K562 (cell line): ENCODE results near the gene PARP15. TPM values are rescaled to one million over a fixed set of nuclear protein-coding genes. Genes with fewer than 3 reads are reported as not detected.

Source experiments
- GABPB2 ChIP-seq: fragments of 250-450 bp; sonication (Bioruptor Pico); conservative IDR thresholded peaks from 2 replicates; pipeline ENCODE4 v1.5.1; 2021; ENCODE audit warnings: mild to moderate bottlenecking
- KLF16 ChIP-seq: IDR thresholded peaks from 2 replicates; pipeline ENCODE4 v1.6.1; 2016; ENCODE audit warnings: antibody characterized with exemption
- POLR2G ChIP-seq: fragments of 200-400 bp; formaldehyde crosslinking; IDR thresholded peaks from 2 replicates; pipeline ENCODE4 v1.6.1; 2017; ENCODE audit warnings: low read depth, mild to moderate bottlenecking, antibody characterized with exemption, low read length, moderate library complexity
- RBM34 ChIP-seq: fragments of 200-400 bp; formaldehyde crosslinking; IDR thresholded peaks from 2 replicates; pipeline ENCODE4 v1.6.1; 2018; ENCODE audit warnings: low read length, borderline replicate concordance; ENCODE audit not compliant: insufficient read depth
- polyA plus RNA-seq, 8 experiments: library from polyadenylated mRNA; depleted of rRNA in 4 of 8; stranded (reverse) in 5 of 8; unstranded in 3 of 8; fragments of >200 nt; fragmentation: Nextera tagmentation in 2 of 8; fragmentation: Illumina TruSeq in 1 of 8; extraction: Ambion mirVana in 2 of 8; extraction: Trizol in 1 of 8; gene quantifications; 2 replicates each; pipeline versions ENCODE4 v1.2.1 to v1.2.3, GENCODE V29; 2011 to 2014; ENCODE audit warnings: inconsistent platforms in 1 of 8, missing spikeins in 1 of 8
- total RNA-seq, 7 experiments: library from RNA; depleted of rRNA in 6 of 7; stranded (reverse); fragments of >200 nt in 6 of 7; fragmentation: Illumina TruSeq in 2 of 7; extraction: Trizol in 2 of 7; gene quantifications; 2 replicates each; pipeline versions ENCODE4 v1.2.1 to v1.2.3, GENCODE V29; 2011 to 2021; ENCODE audit warnings: low replicate concordance in 1 of 7
- TF ChIP-seq, protein P1 (sequence below): fragments of 450-650 bp; IDR thresholded peaks from 2 replicates; pipeline ENCODE4 v1.6.1; 2016; ENCODE audit warnings: low read depth

The PARP15 gene
- total and polyA plus RNA-seq, 9 of the 15 experiments (the other 6 are each of a cell fraction or from before 2014, with no cell fraction given): 0.05 to 0.40 (median 0.13) TPM

DNA sequence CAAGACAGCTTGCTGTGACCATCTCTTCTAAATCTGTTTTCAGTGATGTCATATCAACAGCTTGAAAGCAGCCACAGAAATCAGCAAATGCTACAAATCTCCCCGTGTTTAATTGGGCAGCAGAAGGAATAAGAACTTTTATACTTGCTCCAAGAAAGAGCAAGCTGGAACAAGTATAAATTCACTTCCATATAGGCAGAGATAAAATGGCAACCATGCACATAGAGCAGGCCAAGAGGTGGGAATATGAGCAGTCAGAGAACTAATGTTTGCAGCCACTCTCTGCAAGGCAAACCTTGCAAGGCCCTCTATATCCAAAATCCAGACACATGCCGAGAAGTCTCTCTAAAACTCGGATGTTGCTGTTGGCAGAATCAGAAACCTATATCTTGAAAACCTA, 29.4 kb upstream of the PARP15 start (continued):
- TF ChIP-seq, protein P1, sequence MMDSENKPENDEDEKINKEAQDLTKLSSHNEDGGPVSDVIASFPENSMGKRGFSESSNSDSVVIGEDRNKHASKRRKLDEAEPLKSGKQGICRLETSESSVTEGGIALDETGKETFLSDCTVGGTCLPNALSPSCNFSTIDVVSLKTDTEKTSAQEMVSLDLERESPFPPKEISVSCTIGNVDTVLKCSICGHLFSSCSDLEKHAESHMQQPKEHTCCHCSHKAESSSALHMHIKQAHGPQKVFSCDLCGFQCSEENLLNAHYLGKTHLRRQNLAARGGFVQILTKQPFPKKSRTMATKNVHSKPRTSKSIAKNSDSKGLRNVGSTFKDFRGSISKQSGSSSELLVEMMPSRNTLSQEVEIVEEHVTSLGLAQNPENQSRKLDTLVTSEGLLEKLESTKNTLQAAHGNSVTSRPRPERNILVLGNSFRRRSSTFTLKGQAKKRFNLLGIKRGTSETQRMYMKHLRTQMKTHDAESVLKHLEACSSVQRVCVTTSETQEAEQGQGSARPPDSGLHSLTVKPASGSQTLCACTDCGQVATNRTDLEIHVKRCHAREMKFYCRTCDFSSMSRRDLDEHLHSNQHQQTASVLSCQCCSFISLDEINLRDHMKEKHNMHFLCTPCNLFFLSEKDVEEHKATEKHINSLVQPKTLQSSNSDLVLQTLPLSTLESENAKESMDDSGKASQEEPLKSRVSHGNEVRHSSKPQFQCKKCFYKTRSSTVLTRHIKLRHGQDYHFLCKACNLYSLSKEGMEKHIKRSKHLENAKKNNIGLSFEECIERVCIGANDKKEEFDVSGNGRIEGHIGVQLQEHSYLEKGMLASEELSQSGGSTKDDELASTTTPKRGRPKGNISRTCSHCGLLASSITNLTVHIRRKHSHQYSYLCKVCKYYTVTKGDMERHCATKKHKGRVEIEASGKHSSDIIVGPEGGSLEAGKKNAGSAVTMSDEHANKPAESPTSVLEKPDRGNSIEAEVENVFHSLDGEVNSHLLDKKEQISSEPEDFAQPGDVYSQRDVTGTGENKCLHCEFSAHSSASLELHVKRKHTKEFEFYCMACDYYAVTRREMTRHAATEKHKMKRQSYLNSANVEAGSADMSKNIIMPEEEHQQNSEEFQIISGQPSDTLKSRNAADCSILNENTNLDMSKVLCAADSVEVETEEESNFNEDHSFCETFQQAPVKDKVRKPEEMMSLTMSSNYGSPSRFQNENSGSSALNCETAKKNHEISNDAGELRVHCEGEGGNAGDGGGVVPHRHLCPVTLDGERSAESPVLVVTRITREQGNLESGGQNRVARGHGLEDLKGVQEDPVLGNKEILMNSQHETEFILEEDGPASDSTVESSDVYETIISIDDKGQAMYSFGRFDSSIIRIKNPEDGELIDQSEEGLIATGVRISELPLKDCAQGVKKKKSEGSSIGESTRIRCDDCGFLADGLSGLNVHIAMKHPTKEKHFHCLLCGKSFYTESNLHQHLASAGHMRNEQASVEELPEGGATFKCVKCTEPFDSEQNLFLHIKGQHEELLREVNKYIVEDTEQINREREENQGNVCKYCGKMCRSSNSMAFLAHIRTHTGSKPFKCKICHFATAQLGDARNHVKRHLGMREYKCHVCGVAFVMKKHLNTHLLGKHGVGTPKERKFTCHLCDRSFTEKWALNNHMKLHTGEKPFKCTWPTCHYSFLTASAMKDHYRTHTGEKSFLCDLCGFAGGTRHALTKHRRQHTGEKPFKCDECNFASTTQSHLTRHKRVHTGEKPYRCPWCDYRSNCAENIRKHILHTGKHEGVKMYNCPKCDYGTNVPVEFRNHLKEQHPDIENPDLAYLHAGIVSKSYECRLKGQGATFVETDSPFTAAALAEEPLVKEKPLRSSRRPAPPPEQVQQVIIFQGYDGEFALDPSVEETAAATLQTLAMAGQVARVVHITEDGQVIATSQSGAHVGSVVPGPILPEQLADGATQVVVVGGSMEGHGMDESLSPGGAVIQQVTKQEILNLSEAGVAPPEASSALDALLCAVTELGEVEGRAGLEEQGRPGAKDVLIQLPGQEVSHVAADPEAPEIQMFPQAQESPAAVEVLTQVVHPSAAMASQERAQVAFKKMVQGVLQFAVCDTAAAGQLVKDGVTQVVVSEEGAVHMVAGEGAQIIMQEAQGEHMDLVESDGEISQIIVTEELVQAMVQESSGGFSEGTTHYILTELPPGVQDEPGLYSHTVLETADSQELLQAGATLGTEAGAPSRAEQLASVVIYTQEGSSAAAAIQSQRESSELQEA: no peak
- TF ChIP-seq POLR2G (no peak), RBM34 (no peak), GABPB2 (CRISPR knock-in tag) (no peak), KLF16 (no peak)
